GM21529 (cell line): ENCODE results near the gene PDLIM4.

Source experiments
- ATAC-seq: cut with Tn5 transposase; IDR thresholded peaks from one replicate; pipeline ENCODE4 v1.9.1; 2021; ENCODE audit not compliant: unreplicated experiment

PDLIM4 gene

GRCh38 chr5:132253008-132253441, 4.5 kb upstream of the PDLIM4 start:
- no peak for ATAC-seq

- ATAC-seq, result no peak
These were observed 3.8 kb upstream of the PDLIM4 start for GRCh38 chr5:132253452-132254320.

GRCh38 chr5:132254321-132254977, 3.0 kb upstream of the PDLIM4 start:
- ATAC-seq, result no peak

DNA sequence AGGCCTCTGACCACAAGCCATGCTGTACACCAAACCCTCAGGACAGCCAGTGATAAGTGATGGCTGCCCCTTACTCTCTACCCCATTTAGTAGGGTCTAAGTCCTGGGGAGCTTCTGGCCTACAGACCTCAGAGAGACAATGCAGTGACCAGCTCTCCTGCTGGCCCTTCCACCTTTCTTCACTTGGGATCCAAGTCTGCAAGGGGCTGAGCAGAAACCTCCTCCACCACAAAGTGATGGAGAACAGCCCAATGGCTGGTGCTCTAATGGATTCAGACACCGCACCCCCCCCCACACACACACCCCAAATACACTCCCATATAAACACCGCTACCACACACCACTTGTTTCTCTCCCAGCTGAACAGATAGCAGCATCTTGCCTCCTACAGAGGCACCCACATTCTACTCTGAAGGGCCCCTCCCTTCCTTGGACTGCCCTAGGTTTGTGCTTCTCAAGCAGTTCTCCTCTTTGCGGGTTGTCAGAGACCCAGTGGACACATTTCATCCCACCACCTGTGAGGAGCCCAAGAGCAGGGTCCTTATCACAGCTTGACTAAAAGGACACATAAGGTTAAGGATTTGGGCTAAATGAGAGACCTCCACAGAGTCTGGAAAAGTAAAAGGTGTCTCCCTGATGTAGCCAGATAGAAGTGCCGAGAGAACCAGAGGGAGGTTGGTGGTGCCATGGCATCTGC, 1.3 kb upstream of the PDLIM4 start:
- no peak for ATAC-seq

GRCh38 chr5:132256783-132257130, 739 bp upstream of the PDLIM4 start:
- no peak for ATAC-seq

DNA sequence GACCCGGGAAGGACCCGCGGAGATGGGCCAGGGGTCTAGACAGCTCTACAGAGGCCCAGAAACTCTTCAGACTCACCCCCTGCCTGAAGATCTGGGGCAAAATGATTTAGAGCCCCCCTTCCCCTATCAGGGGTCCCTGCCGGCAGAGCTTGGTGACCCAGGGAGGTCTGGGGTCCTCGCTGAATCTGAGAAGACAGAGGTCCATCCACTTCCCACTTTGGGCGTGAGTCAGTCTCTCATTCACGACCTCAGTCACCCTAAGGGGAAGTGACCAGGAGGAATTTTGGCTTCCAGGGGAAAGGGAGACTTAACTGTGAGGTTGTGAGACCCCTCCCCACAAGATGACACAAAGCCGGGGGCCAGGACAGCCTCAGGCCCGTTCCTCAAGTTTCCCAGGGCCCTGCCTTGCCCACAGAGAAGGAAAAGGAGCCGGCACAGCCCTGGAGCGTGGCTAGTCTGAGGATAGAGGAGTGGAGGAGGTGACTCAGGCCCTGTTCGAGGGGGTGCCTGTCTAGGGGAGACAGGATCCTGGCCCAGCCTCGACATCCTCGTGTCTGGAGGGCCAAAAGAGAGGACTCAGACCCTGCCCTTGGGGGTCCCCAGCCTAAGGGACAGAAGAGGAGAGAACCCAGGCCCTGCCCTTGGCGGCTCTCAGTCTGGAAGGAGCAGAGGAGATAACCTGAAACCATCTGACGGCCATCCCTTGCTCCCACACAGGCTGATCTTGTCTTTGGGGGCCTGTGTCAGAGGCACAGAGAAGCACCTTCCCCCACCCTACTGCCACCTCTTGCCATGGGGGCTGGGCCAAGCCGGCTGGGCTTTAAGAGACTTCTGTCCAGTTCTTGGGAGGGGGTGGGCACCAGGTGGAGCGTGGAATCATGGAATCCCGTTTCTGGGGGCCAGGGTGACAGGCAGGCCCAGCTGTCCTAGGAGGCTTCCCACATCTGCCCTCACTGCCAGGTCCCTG, 889 bp downstream of the PDLIM4 start:
- no peak for ATAC-seq

- ATAC-seq, result no peak
These were observed 1.8 kb downstream of the PDLIM4 start for GRCh38 chr5:132259069-132259851.

DNA sequence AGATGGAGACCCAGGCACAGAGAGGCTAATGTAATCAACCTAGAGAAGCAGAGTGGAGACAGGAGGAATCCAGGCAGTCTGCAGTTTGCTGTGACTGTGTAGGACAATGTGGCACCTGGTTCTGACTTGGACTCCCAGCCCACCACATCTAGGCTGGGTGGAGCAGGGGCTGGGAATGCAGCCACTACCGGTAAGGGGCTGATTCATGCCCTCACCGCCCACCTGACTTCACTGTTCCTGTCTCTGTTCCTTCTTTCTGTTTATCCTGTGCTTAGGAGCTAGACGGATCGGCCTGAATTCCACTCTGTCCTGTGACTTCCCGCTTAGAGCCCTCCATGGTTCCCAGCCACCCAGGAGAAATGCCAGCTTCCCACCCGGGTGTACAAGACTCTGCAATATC, 2.6 kb downstream of the PDLIM4 start:
- no peak for ATAC-seq

GRCh38 chr5:132260714-132261551, 3.4 kb downstream of the PDLIM4 start:
- peak; percentile 71 for ATAC-seq

DNA sequence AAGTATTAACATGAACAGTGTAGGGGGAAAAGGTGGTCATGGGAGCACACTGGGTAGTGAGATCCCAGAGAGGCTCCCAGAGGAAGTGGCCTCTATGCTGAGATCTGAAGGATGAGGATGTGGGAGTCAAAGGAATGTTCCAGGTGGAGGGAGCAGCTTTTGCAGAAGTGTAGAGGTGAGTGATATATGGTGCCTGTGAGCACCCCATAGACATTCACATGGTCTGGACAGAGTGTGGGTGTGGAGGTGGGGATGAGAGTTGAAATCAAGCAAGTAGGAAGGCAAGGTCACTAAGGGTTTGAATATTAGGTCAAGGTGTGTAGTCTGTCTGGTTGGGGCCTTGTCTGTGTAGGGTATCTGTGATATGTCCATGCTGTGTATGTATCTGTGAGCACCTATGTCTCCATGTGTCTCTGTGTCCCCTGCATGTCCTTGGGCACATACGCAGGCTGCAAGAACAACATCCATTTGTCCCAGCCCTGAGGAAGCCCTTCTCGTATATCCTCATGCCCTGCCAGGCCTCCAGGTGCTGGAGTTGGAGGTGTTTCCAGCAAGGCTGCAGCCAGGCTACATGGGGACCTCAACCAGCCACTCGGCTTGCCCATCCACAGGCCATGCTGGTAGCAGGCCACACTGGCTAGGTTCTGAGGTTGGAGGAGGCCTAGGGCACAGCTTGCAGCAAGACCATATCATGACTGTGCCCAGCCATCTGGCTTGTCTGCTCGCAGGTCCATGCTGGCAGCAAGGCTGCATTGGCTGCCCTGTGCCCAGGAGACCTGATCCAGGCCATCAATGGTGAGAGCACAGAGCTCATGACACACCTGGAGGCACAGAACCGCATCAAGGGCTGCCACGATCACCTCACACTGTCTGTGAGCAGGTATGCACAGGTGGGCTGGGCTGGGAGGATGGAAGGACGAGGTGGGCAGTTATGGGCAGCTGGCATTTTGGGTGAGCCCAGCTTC, 4.7 kb downstream of the PDLIM4 start:
- no peak for ATAC-seq

DNA sequence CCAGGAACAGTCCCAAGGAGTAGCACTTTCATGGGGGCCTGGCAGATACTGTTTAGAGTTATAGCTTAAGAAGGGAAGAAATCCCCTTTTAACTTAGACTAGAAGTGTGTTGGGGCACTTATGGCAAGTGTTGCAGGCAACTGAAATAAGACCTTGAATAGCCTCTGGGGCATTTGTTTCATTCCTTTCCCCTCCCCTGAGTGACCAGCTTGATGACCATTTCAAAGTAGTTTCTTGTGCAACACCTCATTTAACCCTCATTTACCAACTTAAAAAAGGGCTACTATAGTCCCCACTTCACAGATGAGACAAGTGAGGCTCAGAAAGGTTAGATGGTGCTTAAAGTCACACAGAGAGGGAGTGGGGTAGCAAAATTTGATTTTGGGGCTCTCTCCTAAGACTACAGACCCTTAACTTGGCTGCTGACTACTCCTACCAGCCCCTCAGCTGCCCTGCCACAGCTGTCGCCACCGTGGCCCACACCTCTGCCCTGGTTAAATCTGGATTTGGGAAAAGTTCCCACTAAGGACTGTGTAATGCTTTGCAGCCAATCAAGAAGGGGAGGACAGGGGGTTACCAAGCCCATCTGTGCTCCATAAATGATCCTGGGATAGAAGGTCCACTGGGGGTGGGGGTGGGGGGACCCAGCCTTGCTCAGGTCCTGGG, 5.5 kb downstream of the PDLIM4 start:
- ATAC-seq, result no peak

- no peak for ATAC-seq
These were observed 6.2 kb downstream of the PDLIM4 start for GRCh38 chr5:132263548-132264261.

DNA sequence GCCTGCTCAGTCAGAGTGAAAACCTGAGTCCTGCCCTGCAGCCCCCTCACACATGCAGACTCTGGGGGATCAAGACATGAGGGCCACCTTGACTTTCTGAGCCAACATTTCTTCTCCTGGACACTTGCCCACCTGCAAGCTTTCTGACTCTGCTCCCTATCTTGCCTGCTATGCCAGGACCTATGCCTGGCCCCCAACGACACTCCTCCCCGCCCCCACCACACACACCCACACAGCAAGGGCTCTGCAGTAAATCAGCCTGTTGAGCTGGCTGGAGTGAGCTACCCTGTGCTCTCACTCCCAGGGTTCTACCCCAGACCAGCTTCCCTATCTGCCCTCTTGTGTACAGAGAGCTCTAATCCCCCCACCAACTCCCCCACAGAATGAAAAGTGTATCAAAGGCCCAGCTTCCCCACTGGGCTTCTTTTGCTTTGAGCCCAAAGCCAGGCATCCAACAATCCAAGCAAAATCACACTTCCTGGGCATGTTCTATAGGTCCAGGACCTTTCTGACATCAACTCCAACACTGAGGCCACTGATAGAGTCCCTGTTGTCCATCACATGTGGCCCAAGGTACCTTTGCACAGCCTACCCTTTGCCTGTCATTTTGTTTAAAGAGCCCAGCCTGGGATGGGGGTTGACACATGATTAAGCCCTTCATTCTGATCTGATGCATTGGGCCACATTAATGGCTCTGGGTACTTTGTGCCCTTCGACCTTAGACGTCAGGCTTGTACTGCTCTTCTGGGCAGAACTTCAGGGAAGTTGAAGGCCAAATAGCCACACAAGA, 7.2 kb downstream of the PDLIM4 start:
- ATAC-seq, result no peak

- no peak for ATAC-seq
These were observed 8.0 kb downstream of the PDLIM4 start for GRCh38 chr5:132265336-132266030.
